H9 (cell line): Measurements from ENCODE around the gene DNAI7. TPM values are rescaled to one million over a fixed set of nuclear protein-coding genes. Genes with fewer than 3 reads are reported as not detected.

Experiments used
- DNase-seq: peaks from one replicate; pipeline ENCODE4 v3.0.0-alpha.2; 2017
- H2AFZ ChIP-seq: one replicate; pipeline ENCODE4 v1.6.1; 2013; ENCODE audit warnings: mild to moderate bottlenecking, low read length, control low read depth, moderate library complexity
- H2AK5ac ChIP-seq: 2 replicates; pipeline ENCODE4 v1.6.1; 2013; ENCODE audit warnings: low read length, control low read depth, mixed read lengths; ENCODE audit not compliant: insufficient read length
- H2BK120ac ChIP-seq: one replicate; pipeline ENCODE4 v1.6.1; 2013; ENCODE audit warnings: low read depth, mild to moderate bottlenecking, low read length, control low read depth, inconsistent platforms; ENCODE audit not compliant: poor library complexity, severe bottlenecking
- H2BK12ac ChIP-seq: 2 replicates; pipeline ENCODE4 v1.6.1; 2013; ENCODE audit warnings: low read length, control low read depth, mixed read lengths, low read depth; ENCODE audit not compliant: insufficient read length
- H2BK15ac ChIP-seq: 2 replicates; pipeline ENCODE4 v1.6.1; 2013; ENCODE audit warnings: low read depth, low read length, control low read depth
- H2BK20ac ChIP-seq: one replicate; pipeline ENCODE4 v1.6.1; 2013; ENCODE audit warnings: low read depth, mild to moderate bottlenecking, low read length, control low read depth, inconsistent platforms; ENCODE audit not compliant: poor library complexity, severe bottlenecking
- H2BK5ac ChIP-seq: 2 replicates; pipeline ENCODE4 v1.6.1; 2013; ENCODE audit warnings: low read length, control low read depth, mixed read lengths; ENCODE audit not compliant: insufficient read length
- H3K14ac ChIP-seq: 2 replicates; pipeline ENCODE4 v1.6.1; 2013; ENCODE audit warnings: low read length, control low read depth; ENCODE audit not compliant: insufficient read depth
- H3K18ac ChIP-seq: 2 replicates; pipeline ENCODE4 v1.6.1; 2013; ENCODE audit warnings: low read depth, mild to moderate bottlenecking, mixed read lengths, low read length, control low read depth; ENCODE audit not compliant: insufficient read length
- H3K23ac ChIP-seq: 2 replicates; pipeline ENCODE4 v1.6.1; 2013; ENCODE audit warnings: low read length, control low read depth, mixed read lengths, low read depth; ENCODE audit not compliant: insufficient read length
- H3K23me2 ChIP-seq: 2 replicates; pipeline ENCODE4 v1.6.1; 2013; ENCODE audit warnings: low read depth, mild to moderate bottlenecking, mixed read lengths, low read length, control low read depth; ENCODE audit not compliant: insufficient read length, poor library complexity, severe bottlenecking
- H3K27ac ChIP-seq: 2 replicates; pipeline ENCODE4 v1.5.1; 2013; ENCODE audit warnings: low read length, control low read depth, mixed read lengths, low read depth; ENCODE audit not compliant: insufficient read length
- H3K27me3 ChIP-seq: 2 replicates; pipeline ENCODE4 v1.6.1; 2013; ENCODE audit warnings: low read length, control low read depth, inconsistent platforms; ENCODE audit not compliant: insufficient read depth
- H3K4ac ChIP-seq: 2 replicates; pipeline ENCODE4 v1.6.1; 2013; ENCODE audit warnings: low read depth, mild to moderate bottlenecking, control low read depth, inconsistent platforms, low read length, moderate library complexity
- H3K4me1 ChIP-seq: 2 replicates; pipeline ENCODE4 v1.6.1; 2013; ENCODE audit warnings: low read length, control low read depth, inconsistent platforms; ENCODE audit not compliant: insufficient read depth
- H3K4me2 ChIP-seq: 2 replicates; pipeline ENCODE4 v1.6.1; 2013; ENCODE audit warnings: low read length, control low read depth, mixed read lengths; ENCODE audit not compliant: insufficient read length, insufficient read depth
- H3K56ac ChIP-seq: 2 replicates; pipeline ENCODE4 v1.6.1; 2013; ENCODE audit warnings: low read depth, mild to moderate bottlenecking, mixed read lengths, low read length, control low read depth; ENCODE audit not compliant: insufficient read length
- H3K79me1 ChIP-seq: 2 replicates; pipeline ENCODE4 v1.6.1; 2013; ENCODE audit warnings: low read depth, mild to moderate bottlenecking, moderate library complexity, low read length, control low read depth, inconsistent platforms; ENCODE audit not compliant: insufficient read depth, poor library complexity, severe bottlenecking
- H3K79me2 ChIP-seq: 2 replicates; pipeline ENCODE4 v1.6.1; 2013; ENCODE audit warnings: low read length, control low read depth, inconsistent platforms; ENCODE audit not compliant: insufficient read depth
- H3K9ac ChIP-seq: 2 replicates; pipeline ENCODE4 v1.6.1; 2013; ENCODE audit warnings: low read length, control low read depth, mixed read lengths; ENCODE audit not compliant: insufficient read length; ENCODE audit errors: extremely low read depth
- H3K9me3 ChIP-seq: one replicate; pipeline ENCODE4 v1.6.1; 2013; ENCODE audit warnings: low read depth, low read length, inconsistent platforms; ENCODE audit not compliant: control insufficient read depth
- H3T11ph ChIP-seq: one replicate; pipeline ENCODE4 v1.6.1; 2013; ENCODE audit warnings: mild to moderate bottlenecking, low read length, control low read depth, inconsistent platforms
- H4K20me1 ChIP-seq: one replicate; pipeline ENCODE4 v1.6.1; 2013; ENCODE audit not compliant: control insufficient read depth, insufficient read length, insufficient read depth
- H4K5ac ChIP-seq: 2 replicates; pipeline ENCODE4 v1.6.1; 2013; ENCODE audit warnings: low read depth, mild to moderate bottlenecking, mixed read lengths, low read length, control low read depth; ENCODE audit not compliant: insufficient read length
- H4K8ac ChIP-seq: replicated peaks from 2 replicates; pipeline ENCODE4 v1.6.1; 2013; ENCODE audit warnings: low read length, control low read depth, mixed read lengths, low read depth; ENCODE audit not compliant: insufficient read length
- H4K91ac ChIP-seq: 2 replicates; pipeline ENCODE4 v1.6.1; 2013; ENCODE audit warnings: low read depth, mild to moderate bottlenecking, moderate library complexity, mixed read lengths, low read length, control low read depth; ENCODE audit not compliant: insufficient read length
- H3K27ac Mint-ChIP-seq, 3 experiments: 2 replicates in 2 of 3; 3 replicates in 1 of 3; pipeline ENCODE4 v1.8.0; 2020 to 2021; ENCODE audit warnings: mixed read lengths in 3 of 3, mild to moderate bottlenecking in 1 of 3, moderate library complexity in 1 of 3
- H3K27me3 Mint-ChIP-seq: 2 replicates; pipeline ENCODE4 v1.8.0; 2021; ENCODE audit warnings: low read depth, mild to moderate bottlenecking, moderate library complexity, mixed read lengths
- H3K36me3 Mint-ChIP-seq, 3 experiments: 2 replicates in 2 of 3; 3 replicates in 1 of 3; pipeline ENCODE4 v1.8.0; 2020 to 2021; ENCODE audit warnings: low read depth in 3 of 3, mixed read lengths in 3 of 3; ENCODE audit not compliant: insufficient read depth in 1 of 3
- H3K4me1 Mint-ChIP-seq, 2 experiments: 2 replicates each; pipeline ENCODE4 v1.8.0; 2020; ENCODE audit warnings: mixed read lengths in 2 of 2
- H3K4me3 Mint-ChIP-seq, 2 experiments: 2 replicates in 1 of 2; 3 replicates in 1 of 2; pipeline ENCODE4 v1.8.0; 2020 to 2021; ENCODE audit warnings: mild to moderate bottlenecking in 2 of 2, mixed read lengths in 2 of 2, moderate library complexity in 1 of 2
- H3K9me3 Mint-ChIP-seq, 2 experiments: 2 replicates in 1 of 2; 3 replicates in 1 of 2; pipeline ENCODE4 v1.8.0; 2020; ENCODE audit warnings: mild to moderate bottlenecking in 2 of 2, mixed read lengths in 2 of 2, moderate library complexity in 1 of 2
- CTCF ChIP-seq: fragments of 200-600 bp; sonication (generic); conservative IDR thresholded peaks from 3 replicates; pipeline ENCODE4 v1.8.0; 2021; ENCODE audit warnings: antibody characterized with exemption, mild to moderate bottlenecking
- total RNA-seq: library from RNA; stranded (reverse); gene quantifications from 2 replicates; pipeline ENCODE4 v1.2.1, GENCODE V29; 2021

DNAI7 gene
- total RNA-seq, 1 experiment from 2014 or later = not detected

- TF ChIP-seq CTCF = no peak
- Histone ChIP-seq H3T11ph (no peak overlapping the region), H3K4me1 (no peaks in the 10 kb centered on the region), H3K56ac (no peak overlapping the region), H2AFZ (peak overlapping the region; percentile 16), H2BK5ac (no peak overlapping the region), H3K27ac (no peak overlapping the region), H4K20me1 (no peaks in the 10 kb centered on the region), H3K23me2 (no peaks in the 10 kb centered on the region), H2BK120ac (no peak overlapping the region), H4K5ac (no peak overlapping the region), H2BK12ac (no peak overlapping the region), H4K91ac (no peak overlapping the region), H3K79me2 (no peaks in the 10 kb centered on the region), H2BK20ac (no peak overlapping the region), H3K4ac (no peak overlapping the region), H4K8ac (no peak overlapping the region), H3K18ac (no peak overlapping the region), H3K4me2 (no peak overlapping the region), H2BK15ac (no peak overlapping the region), H3K14ac (no peak overlapping the region), H3K79me1 (no peaks in the 10 kb centered on the region), H3K27me3 (no peaks in the 10 kb centered on the region), H3K9me3 (no peaks in the 10 kb centered on the region), H2AK5ac (no peak overlapping the region), H3K23ac (no peak overlapping the region), H3K9ac (no peak overlapping the region)
- Mint-ChIP-seq H3K36me3 (no peaks in the 10 kb centered on the region), H3K27me3 (no peaks in the 10 kb centered on the region), H3K27ac (peak overlapping the region in 1 of 3 experiments; percentile 69; a peak in 3 of 7 replicates), H3K4me3 (no peak overlapping the region), H3K4me1 (peaks cover 9 to 12% of the 10 kb centered on the region in 2 experiments), H3K9me3 (no peaks in the 10 kb centered on the region)
- DNase-seq = no peak
Observed at GRCh38 chr12:25126101-25126500, 68.9 kb downstream of the DNAI7 start.
